Activated CD8-positive, alpha-beta memory T cell treated with anti-CD3 and anti-CD28 coated beads, Interleukin-2, amount 50 U/mL, for 4 hours (primary cell): ENCODE measurements around the gene CNGA1.
A peak's percentile ranks its signal among the peaks of the same experiment; 100 is the strongest.

ENCODE experiments used
- DNase-seq: peaks from one replicate; pipeline ENCODE4 v3.0.0-alpha.2; 2020

Gene CNGA1

DNA sequence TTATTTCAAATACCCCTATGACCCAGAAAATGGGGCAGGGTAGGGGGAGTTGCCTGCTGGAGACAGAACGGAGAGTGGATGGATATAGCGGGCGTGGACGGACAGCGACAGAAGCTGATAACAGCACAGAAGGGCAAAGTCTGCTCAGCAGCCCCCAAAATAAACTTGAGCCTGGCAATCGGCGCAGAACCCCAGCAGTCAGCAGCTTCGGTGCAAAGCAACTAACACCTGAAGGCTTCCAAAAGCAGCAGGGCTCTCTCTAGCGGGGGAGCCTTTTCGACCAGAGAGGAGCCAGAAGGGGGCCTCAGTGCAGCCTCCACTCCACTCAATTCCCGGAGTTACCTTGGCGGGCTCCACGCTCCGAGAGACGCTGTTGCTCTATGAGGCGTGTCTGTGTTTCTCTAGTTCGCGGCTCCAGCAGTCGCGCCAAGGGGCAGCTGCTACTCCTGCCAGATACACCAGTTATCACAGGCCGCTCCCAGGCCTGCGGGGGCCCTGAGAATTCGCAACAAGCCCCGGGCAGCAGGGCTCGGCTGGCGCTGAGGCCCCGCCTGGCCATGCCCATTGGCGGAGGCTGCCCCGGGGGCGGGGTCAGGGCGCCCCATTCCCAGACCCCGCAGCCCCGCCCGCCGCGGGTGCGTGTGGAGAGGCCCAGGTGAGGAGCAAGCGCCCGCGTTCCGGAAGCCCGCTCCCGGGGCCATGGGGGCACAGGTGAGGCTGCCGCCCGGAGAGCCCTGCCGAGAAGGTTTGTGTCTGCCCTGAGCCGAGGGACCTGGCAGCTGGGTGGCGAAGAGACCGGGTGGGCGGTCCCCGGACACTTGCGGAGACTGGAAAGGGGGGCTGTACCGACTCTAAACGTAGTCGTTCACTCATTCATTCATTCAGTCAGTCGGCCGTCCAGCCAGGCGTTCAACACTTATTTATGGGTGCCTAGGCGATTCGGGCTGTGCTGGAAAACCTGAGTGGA lies at the start of gene CNGA1, which contains the start of gene NIPAL1:
Gene CNGA1, minus strand, starts transcription at position 541 of the 967 bp plus-strand sequence. CDS start 63,992 bp downstream, outside the sequence.
Gene NIPAL1, plus strand, starts transcription at position 632 of the 967 bp plus-strand sequence. Its CDS starts 68 bp downstream, at position 700.
- peak; percentile 74 for DNase-seq

DNA sequence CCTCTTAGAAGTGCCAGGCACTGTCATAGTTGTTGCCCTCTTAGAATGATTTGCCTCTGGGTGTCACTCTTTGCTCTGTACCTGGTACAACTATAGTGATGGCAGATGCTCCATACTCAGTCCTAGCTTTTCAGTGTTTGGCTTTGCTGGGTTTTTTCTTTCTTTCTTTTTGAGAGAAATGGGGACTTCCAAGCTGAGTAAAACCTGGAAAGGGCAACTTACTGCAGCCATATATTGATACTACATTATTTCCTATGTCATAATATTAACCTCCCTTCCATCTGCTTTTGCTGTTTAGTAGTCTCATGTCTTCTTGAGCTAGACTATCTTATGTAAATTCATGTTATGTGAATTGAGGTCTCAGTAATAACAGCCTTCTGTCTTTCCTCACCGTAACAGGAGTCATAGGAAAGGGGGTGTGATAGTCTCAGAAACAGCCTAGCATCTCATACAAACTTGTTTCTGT lies 49.1 kb upstream of the CNGA1 start:
- no peak for DNase-seq

DNA sequence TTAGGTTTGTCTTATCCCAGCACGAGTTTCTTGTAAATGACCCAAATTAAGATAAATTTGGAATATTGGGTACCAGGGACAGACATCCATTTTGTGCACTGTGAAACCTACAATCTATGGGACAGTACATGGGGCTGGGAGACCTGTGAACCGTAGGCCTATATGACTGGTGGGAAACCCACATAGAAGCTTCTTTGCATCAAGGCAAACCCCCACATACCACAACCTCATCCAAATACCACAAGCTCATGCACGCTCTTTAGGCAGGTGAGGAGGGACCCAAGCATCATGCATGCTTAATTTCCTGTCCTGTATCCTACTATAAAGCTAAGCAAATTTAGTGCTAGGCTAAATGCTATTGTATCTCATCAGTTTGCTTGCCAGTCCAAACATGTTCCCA lies 47.9 kb upstream of the CNGA1 start:
- no peak for DNase-seq

DNA sequence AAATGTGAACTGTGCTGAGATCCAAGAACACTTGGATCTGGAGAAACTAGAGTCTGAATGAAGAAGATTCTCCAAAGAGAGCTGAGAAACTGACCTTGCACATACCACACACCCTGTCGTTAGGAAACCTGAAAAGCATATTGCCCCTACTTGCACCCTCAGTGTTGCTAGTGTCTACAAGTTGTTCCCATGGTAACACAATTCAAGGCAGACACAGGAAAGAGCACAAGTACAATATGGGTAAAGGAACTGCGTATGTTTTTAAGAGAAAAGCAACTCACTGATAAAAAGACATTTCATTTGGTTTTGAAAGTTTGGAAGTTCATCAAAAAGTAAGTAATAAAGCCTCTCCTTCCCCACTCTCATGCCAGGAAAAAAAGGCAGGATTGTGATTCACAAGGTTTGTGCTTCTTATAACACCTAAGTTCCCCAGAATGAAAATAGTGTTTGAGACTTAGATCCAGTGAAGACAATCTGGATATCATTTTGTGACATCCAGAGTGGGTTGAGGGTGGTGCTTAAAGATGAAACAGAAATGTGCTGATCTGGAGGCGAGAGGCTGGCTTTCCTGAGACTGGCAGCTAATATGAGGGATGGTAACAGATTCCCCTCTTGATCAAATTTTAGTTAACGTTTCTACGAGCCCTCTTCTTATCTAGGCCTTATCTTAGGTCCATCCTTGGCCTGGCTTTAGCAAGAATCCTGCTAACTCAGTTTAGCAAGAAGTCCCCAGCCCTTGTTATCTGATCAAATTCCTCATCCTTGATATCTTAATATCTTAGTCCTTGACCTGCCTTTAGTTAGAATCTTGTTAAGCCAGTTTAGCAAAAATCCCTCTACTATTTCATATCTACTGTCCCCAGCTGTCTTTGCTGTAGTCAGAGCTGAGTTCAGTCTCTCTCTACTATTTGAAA lies 42.4 kb upstream of the CNGA1 start:
- no peak for DNase-seq

DNA sequence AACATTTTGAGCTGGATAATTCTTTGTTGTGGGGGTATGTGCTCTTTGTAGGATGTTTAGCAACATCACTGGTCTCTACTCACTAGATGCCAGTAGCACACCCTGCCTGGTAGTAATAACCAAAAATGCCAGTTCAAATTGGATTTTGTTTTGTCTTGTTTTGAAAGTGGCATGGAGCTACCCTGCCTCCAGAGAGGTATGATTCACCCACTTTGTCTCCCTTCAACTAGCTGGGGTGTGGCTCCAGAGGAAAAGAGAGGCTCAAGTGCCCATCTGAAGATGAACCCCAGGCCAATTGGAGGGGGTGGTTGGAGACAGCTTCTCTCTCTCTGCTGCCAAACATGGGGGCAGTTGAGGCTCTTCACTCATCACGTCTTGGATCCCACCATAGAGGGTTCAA lies 34.6 kb upstream of the CNGA1 start:
- no peak for DNase-seq

DNA sequence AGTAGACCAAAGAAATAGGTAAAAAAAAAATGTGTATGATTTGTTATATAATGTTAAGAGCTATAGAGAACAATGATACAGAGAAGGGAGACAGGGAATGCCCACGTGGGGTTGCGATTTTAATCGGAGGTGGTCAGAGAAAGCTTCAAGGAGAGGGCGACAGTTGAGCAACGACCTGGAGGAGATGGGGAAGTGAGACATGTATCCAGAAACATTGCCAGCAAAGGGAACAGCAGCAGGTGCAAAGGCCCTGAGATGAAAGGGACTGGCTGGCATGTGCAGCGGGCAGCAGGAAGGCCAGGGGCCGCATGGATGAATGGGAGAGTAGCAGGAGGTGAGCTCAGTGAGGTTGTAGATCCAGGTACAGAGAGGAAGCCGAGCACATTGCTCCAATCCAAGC lies 33.0 kb upstream of the CNGA1 start:
- no peak for DNase-seq

DNA sequence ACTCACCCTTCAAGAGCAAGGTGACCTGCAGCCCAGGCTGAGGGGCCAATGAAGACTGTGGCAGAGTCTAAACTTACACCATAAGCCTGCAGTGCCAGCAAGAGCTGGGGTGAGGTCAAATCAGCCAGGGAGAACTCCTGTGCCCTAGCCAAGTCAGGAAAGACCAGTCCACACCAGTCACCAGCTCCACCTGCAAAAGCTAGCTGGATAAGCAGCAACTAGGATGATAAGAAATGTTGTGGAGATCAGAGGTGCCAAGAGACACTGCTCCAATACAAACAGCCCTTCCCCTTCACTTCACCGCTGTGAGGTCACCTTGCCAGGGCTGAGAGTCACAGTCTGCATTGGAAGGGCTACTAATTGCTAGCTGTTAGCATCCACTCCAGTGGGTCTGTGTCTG lies 31.4 kb upstream of the CNGA1 start:
- no peak for DNase-seq

DNA sequence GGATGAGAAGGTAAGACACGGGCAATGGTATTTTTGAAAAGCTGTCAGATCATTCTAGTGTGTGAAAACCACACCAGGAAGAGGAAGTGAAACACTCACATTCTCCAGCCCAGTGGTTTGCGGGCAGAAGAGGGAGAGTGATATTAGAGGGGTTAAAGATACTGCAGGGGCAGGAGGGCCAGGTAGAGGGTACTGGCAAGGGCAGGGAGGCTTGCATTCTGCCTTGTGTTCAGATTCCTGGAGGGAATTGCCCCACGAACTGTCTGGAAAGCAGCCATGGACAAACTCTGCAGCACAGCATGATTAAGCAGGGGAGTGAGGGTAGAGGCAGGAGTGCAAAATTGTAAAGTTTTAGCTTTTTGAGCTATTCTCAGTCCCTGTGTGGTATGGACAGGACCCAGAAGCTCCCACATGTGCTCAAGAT lies 31.0 kb upstream of the CNGA1 start:
- peak; percentile 78 for DNase-seq

DNA sequence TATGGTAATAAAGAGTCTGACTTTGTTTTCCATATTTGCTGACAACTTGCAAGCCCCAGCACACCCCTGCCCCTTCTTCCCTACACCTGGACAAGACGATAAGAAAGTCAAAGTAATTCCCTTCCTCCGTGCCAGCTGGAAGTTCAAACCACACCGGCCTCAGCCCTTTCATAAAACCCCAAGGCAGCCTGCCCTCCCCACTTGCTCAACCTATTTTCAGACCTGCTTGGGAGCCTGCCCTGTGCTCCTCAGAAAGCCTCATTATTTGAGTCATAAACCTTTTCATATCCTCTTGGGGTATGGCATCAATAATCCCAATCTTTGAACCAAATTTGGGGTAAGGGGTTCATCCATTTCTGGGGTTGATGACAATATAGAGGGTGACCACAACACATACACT lies 29.6 kb upstream of the CNGA1 start:
- DNase-seq: no peak

DNA sequence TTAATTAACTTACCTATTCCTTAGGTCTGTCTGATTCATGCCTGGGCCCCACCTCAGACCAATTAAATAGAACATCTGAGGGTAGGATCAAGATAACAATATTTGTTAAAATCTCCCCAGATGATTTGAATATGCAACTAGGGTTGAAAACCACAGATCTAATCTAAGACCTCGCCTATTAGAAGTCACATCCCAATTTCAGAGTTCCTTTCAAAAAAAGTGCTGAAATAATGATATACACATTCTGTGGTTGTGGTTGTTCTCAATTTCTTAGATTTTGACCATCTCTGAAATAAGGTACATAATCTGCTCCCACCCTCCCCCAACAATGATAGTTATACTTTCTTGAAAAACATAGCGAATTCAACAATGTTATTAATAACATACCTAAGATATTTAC lies 27.8 kb upstream of the CNGA1 start:
- DNase-seq: no peak

DNA sequence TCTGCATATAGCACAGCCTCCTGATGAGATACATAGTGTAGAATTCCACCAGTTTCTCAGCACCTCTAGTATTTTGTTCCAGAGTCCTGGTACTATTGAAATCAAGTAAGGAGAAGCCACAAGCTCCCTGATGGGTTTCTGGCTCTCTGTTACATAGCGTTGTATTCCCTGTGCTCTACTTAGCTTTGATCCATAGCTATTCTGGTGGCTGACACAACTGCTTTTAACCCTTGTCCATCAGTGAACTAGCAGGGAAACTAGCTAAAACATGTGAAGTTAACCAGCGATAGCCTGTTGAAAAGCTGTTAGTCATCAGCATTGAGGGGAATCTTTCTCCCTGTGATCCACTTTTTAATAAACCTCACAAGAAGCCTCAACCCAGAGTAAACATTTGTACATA lies 27.0 kb upstream of the CNGA1 start:
- no peak for DNase-seq

DNA sequence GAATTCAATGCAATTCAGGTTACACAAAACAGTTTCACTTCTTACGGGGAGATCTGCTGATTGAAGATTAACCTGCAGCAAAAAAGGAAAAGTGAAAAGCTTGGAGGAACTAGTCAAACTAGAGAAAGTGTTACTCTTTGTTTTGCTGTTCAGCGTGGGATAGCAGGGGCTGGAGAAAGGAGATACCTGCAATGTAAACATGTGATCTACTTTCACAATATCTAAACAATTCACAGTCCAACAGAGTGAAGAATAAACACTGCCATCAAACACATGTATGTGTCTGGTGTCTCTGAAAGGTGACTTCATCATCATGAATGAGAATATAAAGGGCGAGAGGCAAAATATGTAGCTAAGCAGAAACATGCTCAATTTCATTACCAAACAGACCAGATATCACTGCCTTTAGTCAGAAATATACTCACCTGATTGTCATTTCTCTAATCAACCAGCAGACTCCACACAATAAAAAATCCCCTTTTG lies 26.5 kb upstream of the CNGA1 start:
- DNase-seq: no peak

DNA sequence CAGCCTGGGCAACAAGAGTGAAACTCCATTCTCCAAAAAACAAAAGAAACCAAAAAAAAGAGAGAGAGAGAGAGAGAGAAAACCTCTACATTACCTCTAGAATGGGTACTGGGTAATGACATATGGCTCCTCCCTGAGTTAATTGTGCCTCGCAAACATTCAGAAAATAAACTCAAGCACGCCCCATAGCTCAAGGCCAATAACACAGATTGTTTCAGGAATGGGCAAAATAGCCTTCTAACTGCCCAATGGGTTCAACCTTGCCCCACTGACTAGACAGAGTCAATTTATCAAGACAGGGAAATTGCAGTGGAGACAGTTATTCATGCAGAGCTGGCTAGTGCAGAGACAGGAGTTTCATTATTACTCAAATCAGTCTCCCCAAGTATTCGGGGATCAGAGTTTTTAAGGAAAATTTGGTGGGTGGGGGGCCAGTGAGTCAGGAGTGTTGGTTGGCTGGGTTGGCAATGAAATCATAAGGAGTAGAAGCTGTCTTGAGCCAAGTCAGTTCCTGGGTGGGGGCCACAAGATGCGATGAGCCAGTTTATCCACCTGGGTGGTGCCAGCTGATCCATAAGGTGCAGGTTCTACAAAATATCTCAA lies 25.2 kb upstream of the CNGA1 start:
- no peak for DNase-seq

DNA sequence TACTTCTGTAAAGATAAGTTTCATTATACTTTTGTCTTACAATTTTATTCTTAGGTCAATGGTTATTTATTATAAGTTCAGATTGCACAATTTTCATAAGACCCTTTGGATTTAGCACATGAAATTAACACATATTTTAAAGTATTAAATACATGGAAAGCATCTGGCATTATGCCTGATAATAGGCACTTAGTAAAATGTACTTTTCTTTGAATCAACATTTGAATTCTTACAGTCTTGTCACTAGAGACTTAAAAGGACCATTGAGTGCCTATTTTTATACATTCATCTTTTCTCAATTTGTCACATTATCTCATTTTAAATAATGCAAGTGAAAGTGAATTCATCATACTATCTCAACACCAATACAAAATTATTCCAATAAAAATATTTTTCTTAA lies 23.1 kb upstream of the CNGA1 start:
- DNase-seq: no peak

DNA sequence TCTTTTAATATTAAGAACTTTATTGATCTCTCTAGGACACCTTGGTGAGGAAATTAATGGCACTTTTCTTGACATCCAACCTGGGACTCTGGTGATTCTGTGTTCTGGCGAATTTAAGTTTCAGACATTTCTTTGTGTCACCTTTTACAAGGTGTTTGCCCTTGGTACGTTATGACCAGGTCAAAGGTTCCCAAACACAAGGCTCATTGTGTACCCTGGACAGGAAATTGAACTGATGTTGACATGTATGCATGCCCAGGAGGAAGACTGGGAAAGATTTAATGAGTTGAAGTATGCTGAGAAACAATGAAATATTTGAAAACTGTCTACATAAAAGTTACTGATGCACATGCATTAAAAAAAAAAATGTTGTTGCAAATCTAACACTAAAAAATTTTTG lies 22.2 kb upstream of the CNGA1 start:
- DNase-seq: no peak

DNA sequence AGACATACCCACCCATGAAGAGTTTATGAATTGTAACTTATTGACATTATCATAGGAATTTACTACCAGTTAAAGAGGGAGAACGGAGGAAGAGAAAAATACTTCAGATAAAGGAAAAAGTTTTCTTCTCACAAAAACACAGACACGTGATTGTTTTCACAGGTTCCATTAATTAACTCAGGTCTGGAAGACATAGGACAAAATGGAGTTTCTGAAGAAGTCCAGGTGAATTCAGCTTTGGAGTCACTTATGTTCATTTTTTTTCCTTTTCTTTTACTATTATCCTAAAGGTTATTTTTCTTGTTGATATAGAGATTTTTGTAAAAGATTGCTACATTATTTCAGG lies 20.6 kb upstream of the CNGA1 start:
- DNase-seq: no peak

DNA sequence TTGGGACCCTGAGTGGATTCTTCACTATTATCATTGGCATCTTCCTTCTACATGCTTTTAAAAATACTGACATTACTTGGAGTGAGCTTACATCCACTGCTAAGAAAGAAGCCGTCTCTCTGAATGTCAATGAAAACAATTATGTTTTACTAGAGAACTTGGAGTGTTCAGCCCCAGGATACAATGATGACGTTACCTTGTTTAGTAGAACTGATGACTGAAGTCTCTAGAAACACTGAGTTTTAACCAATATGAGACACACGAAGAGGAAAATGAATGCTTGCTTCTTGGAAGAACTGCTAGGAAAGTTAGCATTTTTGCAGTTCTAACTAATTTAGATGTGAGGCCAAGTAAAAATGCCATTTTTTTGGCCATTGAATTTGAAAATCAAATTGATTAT lies 19.5 kb upstream of the CNGA1 start:
- DNase-seq: no peak

DNA sequence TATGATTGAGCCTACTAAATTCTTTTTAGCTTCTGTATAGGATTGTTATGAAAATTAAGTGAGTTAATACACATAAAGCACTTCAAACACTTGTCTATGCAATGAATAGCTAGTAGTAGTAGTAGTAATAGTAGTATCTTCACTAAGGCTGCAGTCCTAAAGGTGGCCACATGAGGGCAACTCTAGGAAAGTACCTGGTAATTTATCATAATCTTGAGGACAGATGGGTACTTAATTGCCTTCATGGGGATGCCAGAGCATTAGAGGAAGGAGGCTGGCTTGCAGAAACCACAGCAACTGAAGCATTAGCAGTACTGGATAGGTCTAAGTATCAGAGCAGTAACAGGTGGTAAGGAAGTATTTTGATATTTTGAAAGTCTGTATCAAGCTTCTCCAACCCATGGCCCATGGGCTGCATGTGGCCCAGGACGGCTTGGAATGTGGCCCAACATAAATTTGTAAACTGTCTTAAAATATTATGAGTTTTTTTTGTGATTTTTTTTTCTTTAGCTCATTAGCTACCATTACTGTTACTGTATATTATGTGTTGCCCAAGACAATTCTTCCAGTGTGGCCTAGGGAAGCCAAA lies 17.4 kb upstream of the CNGA1 start:
- peak; percentile 71 for DNase-seq

DNA sequence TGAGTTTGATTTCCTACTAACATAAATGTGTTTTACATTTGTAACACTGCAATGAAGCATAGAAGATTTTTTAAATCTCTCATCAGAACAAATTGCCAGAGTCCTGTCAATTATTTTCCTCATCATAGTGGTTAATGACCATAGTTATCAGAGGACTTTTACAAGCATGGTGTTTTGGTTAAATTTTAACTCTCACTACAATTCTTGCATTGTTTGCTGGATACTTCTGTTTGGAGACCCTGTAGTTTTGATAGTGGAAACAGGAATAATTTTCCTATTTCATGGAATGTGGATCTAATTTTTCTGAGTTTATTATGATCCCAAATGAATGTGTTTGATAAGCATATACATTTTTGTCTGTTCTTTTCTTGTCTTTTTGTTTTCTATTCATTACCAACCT lies 16.9 kb upstream of the CNGA1 start:
- DNase-seq: no peak

DNA sequence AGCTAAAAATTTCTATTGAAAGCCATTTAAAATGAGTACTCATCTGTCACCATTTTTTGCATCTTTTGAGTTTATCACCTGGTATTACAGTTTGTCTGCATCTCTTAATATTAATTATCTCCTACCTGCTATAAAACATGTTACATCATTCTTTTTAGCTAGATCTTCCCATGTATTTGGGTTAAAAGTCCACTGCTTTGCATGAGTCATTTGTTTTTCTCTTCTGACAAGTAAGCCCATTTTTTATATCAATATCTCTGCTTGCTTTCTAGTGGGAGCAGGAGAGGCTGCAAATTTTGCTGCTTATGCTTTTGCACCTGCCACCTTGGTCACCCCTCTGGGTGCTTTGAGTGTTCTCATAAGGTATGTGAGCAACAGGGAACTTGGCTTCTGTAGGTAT lies 16.2 kb upstream of the CNGA1 start:
- no peak for DNase-seq

DNA sequence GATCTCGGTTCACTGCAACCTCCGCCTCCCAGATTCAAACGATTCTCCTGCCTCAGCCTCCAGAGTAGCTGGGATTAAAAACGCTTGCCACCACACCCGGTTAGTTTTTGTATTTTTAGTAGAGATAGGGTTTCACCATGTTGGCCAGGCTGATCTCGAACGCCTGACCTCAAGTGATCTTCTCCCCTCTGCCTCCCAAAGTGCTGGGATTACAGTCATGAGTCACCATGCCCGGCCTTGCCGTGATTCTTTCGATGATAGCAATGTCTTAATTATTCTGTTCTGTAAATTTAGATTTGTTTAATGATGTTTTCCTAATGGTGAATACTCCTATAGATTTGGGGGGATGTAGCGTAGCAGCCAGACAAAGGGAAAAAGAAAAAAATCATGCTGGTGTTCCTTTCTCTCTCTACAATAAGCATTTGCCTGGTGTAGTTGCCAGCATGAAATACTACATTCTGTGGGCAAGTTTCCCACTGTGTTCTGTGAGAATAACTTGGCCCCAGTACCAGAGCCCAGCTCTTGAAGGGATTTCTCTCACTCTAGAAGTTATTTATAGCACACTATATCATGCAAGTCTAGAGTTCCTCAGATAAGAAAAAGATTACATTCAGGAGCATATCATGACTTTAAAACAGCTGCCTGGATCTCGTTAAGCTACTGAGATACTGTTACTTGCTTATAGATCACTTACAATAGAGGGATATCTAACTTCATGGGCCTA lies 15.5 kb upstream of the CNGA1 start:
- DNase-seq: no peak

DNA sequence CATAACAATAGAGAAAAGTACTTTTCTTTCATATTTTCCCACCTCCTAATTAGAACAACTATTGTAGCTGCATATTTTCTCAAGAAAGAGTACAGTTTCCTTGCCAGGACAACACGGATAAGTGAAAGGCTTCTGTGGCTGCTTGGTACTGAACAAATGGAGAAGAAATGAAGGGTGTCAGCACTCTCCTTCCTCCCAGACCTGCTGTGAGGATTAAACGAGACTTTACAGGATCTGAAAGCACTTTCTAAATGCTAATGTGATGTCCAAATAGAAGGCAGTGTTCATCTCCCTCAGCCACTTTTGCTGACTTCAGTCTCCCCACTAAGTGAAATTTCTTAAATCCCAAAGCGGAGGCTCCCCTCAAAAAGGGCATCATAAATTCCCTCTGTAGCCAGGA lies 14.0 kb upstream of the CNGA1 start:
- no peak for DNase-seq
